GM19324 (cell line): Measurements from ENCODE around the gene IL12RB2.

Source experiments
- ATAC-seq: cut with Tn5 transposase; IDR thresholded peaks from one replicate; pipeline ENCODE4 v1.9.1; 2021; ENCODE audit warnings: mild to moderate bottlenecking, moderate library complexity; ENCODE audit not compliant: unreplicated experiment, low FRiP score

Gene IL12RB2

DNA sequence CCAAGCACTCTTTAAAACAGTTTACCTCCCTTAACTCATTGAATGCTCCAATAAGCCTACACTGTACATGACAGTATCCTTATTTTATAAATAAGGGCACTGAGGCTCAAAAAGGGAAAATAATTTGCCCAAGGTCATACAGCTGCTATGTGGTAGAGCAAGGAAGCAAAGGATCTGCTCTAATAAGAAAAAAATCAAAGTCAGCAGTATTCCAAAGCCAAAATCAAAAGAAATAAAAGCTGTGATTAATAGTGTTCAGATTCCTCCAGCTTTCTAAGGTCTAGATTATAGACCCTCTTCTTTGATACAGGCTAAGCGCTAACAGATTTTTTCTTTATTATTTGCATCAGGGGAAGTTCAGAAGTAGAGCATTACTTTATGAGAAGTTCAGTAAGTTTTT lies 39.3 kb downstream of the IL12RB2 start:
- ATAC-seq = no peak

DNA sequence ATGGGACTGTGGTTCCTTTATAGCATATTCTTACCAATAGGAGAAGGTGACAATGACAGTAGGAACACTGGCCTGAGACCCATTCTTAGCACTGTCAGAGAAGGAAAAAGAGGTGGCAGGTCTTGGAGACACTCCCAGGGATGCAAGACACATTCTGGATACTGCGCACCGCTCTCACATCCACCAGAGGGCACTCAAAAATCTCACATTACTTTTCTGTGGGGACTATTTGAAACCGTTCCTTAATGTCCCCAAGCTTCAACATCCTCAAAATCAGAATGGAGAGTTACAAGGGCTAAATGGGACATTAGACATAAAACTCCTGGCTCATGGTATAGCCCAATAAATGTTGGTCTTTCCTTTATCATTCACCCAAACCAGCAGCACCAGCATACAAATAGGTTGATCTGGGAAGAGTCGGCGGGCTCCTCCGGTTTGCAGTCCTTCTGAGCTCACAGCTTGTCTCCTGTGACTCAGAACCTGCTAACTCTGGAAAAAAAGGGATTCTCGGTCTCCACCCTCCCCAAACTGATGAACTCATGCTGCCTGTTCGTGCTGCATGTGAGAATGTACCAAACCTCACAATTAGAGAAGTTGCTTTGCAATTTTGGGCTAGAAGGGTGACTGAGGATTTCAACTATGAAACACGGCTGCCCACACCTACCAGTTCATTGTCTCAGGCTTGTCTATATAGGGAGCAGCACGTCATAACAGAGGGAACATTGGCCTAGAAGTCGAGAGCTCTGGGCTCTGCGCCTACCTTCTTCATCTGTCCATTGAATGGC lies 40.2 kb downstream of the IL12RB2 start:
- ATAC-seq = no peak

DNA sequence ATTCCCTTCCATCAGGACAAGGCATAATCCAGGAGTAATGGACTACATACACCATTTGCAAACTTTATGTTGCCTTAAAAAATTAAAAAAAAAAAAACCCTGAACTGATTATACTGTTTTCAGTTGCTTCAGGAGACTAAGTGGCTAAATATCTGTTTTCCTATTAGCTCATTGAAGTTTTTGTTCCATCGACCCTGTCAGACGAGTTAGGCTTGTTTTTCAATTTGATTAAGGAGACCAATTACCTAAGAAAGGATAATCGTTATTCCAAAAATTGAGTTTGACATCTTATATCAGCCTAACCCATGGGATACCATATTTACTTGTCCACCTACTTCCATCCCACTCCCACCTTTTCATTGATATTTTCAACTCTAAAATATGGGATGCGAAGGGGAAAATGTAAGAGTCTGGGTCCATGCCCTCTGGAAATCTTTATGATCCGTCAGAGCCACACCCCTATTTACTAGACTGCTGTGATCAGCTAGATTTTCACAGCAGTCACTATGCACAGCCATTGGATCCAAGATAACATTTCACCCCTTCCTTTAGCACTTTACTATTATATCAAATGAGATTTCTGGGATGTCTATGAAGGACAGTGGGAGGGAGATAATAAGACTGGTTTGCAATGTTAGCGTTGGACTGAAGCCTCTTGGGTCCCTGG lies 41.0 kb downstream of the IL12RB2 start:
- ATAC-seq = no peak

DNA sequence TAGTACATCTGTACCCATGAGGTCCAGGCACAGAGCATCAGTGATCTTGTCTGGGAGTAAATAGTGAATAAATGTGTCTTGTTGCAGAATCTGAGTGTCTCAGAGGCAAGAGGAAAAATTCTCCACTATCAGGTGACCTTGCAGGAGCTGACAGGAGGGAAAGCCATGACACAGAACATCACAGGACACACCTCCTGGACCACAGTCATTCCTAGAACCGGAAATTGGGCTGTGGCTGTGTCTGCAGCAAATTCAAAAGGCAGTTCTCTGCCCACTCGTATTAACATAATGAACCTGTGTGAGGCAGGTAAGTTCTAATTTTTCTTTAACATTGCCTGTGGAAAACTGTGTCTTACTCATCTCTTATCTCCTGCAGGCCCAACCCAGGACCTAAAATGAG lies 43.1 kb downstream of the IL12RB2 start:
- ATAC-seq = no peak

DNA sequence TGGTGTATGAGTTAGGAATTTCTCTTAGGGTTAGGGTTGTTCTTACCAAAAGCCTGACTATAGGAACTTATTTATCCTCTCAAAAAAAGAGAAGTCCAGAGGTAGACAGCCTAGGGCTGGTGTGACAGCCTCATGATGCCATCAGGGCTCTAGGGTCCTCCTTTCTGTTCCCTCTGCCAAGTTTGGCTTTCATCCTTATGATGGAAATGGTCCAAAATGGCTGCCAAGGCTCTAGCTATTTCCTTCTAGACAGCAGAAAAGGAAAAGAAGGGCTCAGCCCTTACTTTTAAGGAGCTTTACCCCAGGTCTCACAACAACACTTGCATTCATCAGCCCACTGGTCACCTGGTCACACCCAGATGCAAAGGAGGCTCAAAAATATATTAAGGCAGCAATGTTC lies 44.5 kb downstream of the IL12RB2 start:
- no peak for ATAC-seq

DNA sequence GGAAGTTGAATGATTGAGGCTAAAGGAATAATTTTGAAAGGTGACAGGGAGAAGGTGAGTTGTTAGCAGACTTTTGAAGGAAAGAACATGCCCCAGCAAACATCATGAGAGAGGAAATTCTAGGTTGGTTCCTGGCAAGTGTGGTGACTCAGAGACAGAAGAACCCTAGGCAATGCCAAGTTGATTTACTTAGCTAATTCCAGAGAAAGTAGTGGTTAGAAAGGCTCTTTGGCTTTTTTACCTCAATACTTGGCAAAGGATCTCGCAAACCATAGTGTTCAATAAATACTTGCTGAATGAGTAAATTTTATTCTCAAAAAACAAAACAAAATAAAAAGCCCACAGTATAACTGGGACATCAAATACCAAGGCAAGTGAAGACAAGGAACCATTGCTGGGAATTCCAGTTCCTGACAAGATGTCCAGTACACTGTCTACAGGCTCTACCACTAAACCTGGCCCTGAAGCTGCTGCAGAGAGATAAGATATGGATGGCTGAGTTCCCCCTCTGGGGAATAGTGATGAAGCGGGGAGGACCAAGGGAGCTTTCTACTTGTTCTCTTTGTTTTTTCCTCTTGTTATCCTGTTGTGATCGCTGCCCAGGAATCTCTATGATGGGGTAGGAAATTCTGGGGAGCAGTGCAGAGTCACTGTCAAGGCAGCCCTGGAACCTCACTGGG lies 48.2 kb downstream of the IL12RB2 start:
- ATAC-seq = no peak

DNA sequence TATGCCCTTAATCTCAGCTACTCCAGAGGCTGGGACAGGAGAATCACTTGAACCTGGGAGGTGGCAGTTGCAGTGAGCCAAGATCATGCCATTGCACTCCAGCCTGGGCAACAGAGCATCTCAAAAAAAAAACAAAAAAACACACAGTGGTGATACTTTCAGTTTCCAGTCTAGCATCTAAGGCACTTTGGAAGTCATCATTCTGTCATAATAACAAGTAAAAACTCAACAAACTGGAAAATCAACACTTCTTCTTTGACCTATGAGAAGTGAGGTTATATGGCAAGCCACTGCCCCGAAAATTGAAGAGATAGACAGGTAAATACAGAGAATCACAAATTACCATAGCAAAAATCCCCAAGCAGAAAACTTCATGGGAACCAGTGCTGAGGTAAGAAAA lies 51.9 kb downstream of the IL12RB2 start:
- ATAC-seq = no peak

DNA sequence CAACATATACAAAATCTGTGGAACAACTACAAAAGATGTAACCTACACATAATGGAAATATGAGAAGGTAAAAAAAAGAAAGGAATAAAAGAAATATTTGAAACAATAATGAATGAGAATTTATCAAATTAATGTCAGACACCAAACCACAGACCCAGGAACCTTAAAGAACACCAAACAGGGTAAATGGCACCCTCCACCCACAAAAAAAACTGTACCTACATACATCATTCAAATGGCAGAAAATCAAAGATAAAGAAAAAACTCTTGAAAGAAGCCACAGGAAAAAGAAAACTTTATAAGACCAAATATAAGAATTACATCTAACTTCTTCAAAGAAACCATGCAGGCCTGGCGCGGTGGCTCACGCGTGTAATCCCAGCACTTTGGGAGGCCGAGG lies 54.0 kb downstream of the IL12RB2 start:
- no peak for ATAC-seq

DNA sequence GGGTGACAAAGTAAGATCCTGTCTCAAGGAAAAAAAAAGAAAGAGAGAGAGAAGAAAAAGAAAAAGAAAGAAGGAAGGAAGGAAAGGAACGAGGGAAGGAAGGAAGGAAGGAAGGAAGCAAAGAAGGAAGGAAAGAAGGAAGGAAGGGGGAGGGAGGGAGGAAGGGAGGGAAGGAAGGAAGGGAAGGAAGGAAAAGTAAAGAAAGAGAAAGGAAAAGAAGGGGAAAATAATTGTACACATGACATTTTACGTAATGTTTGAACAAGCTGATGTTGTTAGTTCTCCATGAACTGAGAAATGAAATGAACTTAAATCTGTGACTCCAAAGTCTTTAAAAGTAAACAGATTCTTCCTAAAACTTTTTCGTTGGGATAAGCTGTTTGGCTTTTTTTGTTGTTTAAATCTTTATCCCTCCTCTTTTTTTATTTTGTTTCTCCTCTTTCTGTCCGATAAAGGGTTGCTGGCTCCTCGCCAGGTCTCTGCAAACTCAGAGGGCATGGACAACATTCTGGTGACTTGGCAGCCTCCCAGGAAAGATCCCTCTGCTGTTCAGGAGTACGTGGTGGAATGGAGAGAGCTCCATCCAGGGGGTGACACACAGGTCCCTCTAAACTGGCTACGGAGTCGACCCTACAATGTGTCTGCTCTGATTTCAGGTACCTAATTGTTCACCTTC lies 59.8 kb downstream of the IL12RB2 start:
- no peak for ATAC-seq

DNA sequence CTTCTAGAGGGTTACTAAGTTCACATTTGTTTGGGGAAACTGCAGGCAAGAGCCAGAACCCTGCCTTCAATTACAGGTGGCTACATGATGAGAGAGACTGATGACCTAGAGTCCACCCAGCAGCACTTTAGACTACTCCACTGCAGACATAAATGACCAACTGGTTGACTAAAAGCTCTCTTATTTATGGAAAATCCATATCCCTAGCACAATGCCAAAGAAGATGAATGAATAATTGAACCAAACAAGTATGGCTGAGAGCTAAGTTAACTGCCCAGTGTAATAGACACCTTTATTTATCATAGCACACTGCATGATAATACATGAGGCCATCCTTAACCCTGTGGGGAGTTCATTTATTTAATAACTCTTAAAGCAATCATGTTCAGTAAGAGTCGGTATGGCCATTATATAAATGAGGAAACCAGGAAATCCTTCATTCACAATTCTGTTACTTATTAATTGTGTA lies 60.4 kb downstream of the IL12RB2 start:
- ATAC-seq = no peak

DNA sequence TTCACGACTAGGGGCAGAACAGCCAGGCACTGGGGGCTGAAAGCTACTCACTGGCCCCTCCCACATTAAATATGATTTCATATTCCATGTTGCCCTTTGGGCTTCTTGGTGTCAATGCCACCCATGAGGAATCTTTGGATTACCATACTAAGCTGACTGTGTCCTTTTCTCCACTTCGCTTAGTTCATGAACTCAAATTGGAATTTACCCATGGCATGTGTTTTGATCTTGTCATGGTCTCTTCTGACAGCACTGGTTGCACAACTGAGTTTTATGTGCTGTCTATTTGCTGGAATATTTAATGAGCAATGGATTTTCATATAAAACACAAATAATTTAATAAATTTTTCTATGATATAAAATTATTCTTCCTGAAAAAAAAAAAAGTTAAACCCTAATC lies 63.4 kb downstream of the IL12RB2 start:
- ATAC-seq = no peak

DNA sequence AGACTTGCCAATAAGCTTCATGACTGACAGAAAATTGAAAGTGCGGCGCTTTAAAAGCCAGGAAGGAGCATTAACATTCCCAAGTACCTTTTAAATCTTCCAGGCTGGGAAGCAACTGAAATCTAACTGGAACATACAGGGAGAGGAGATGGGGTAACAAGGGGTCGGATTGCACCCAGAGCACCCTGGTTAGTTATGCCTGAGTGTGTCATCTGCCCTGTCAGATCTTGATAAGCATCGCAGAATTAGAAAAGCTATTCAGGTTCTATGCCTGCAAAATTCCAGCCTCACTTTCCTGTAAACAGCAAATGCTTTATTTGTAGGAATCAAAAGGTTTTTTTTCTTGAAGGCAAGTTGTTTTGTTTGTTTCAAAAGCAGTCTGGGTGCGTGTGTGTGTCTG lies 64.0 kb downstream of the IL12RB2 start:
- no peak for ATAC-seq

DNA sequence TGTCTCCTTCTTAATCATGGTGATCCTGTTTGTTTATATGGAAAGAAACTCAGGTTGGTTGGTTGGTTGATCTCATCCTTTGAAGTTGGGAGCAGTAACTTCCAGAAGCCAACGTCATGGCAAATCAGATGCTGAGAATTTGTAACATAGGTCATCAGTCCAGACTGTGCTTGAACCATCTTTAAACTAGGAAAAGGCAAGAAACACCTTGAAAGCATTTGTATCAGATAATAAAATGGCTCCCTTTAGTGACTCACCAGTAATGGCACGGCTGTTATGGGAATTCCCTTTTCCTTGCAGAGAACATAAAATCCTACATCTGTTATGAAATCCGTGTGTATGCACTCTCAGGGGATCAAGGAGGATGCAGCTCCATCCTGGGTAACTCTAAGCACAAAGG lies 64.5 kb downstream of the IL12RB2 start:
- ATAC-seq = no peak

DNA sequence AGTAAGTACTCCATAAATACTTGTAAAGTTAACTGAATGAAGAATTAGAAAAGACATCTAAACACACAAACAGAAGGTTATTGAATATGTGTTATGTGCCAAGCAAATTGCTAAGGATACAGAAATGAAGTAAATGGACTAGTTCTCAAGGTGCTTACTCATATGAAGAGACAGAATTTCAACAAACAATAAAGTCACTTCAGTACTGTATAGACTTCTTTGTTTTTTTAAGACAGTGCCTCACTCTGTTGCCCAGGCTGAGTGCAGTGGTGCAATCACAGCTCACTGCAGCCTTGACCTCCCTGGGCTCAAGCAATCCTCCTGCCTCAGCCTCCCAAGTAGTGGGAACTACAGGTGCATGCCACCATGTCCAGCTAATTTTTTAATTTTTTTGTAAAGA lies 65.2 kb downstream of the IL12RB2 start:
- no peak for ATAC-seq

DNA sequence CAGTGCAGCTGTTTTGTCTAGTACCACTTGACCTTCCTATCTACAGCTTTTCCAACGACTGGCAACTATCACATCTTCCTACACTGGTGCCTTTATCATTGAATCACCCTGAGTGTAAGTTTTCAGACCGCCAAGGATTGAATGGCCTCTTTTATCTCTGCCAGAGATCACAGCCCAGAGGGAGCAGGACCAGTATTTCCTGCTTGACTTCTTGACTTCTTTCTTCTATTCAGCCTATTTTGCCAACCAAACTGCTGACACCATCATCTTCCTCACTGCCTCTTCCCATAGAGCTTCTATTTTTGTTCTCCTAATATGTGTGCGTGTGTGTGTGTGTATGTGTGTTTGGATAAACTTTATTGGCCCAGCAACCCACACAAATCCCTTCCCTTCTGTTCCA lies 68.7 kb downstream of the IL12RB2 start:
- no peak for ATAC-seq

DNA sequence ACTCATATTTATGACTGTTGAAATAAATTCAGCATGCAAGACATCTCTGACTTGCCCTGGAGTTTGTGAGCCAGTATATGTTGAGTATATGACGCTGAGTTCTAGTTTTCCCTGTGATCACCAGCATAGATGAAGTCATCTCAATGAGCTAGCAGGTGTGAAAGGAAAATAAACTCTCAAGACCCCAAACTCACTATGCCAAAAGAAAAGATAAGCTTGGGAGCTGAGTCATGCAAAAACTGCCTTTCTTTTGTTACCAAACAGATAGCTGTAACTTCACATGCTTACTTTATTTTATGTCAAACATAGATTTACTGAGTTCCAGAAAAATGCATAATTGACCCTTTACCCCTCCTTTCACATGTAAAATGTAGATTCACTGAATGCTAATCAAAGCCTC lies 69.6 kb downstream of the IL12RB2 start:
- ATAC-seq = no peak

DNA sequence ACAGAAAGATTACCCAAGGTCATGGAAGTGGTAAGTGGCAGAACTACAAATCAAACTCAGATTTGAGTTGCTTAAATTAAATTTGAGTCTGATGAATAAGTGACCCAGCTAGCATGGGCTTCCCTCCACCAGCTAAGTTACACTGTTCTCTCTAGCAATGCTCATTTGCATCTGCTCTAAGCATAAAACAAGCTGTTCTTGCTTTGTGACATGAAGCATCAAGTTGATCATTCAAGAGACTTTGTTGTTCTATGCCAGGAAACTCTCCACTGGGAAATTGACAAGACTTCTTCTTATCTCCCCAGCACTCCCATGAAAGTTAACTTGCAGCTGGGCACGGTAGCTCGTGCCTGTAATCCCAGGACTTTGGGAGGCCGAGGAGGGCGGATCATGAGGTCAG lies 73.5 kb downstream of the IL12RB2 start:
- ATAC-seq = no peak

DNA sequence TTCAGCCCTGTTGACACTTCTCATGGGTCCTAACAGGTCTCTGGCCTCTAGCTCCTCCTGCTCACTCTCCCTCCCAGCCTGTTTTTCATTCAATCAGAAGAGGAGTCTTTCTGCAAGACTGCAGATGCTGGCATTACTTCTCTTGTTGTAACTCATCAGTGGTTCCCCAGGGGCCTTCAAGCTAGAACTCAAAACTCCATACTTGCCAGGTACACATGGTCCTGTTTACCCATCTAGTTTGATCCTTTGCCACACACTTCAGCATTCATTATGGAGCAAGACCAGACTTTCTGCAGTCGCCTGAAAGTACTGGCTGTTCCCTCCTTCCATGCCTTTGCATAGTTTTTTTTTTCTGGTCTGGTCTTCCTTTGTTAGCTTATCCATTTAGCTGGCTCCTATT lies 74.6 kb downstream of the IL12RB2 start:
- no peak for ATAC-seq

DNA sequence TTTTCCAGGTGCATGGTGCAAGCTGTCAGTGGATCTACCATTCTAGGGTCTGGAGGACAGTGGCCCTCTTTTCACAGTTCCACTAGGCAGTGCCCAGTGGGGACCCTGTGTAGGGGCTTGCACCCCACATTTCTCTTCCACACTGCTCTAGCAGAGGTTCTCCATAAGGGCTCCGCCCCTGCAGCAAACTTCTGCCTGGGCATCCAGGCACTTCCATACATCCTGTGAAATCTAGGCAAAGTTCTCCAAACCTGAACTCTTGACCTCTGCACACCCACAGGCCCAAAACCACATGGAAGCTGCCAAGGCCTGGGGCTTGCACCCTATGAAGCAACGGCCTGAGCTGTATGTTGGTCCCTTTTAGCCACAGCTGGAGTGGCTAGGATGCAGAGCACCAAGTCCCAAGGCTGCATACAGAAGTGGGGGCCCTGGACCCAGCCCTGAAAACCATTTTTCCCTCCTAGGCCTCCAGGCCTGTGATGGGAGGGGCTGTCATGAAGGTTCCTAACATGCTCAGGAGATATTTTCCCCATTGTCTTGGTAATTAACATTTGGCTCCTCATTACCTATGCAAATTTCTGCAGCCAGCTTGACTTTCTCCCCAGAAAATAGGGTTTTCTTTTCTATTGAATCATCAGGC lies 76.4 kb downstream of the IL12RB2 start:
- no peak for ATAC-seq

DNA sequence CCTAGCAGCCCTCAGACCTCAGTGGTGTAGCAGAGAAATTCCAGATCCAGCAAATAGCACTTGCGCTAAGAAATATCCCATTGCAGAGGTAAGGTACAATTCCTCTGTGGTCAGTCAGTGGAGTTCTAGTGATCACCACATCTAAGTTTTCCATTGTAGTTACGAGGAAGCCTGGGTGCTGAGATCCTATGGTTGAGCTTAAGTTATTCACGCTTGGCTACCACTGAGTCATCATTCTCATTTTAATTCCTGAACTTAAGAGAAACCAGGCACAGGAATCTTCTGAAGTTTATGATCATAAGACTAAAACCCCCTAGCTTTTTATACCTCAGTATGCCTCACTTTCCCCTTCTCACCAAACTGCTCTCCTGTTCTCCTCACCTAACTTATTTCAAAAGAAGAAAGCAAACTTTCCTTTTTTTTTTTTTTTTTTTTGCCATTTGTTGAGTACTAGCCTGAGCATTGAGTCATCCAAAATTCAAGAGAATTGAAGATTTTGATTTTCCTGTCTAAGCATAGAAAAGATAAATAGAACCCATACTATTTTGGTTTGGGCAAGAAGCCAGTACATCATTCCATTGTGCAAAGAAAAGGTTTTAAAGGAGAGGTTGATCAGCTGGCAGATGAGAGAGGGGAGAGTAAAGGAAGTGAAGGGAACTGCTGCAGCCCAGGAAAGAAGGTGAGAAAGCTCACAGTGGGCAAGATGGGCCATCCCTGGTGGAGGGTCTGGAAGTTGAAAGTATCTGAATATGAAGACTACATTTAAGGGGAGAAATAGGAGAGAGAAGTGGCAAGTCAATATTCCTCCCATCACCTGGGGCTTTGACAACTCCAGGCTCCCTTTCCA lies 82.6 kb downstream of the IL12RB2 start:
- ATAC-seq = no peak
